Measurements from ENCODE around the gene CXCL16. TPM values are rescaled to one million over a fixed set of nuclear protein-coding genes. Genes with fewer than 3 reads are reported as not detected.

The CXCL16 gene
- total and polyA plus RNA-seq, 7 donors = 4.6 to 32.8 (median 6.8) TPM

DNA sequence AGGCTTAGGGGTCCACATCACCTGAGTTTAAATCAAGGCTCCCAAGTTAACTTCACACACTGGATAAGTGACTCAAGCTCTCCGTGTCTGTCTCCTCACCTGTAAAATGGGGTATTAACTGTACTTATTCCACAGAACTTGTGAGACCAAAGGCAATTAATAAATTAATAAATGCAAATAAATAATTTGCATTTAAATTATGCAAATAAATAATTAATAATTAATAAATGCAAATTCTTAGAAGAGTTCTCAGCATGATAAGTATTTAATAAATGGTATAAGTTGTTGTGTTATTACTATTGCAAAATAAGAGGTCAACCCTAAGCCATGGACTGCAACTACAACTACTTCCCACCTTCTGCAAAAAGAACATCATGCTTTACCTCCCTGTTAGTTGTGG lies 13.7 kb upstream of the CXCL16 start:
- peaks cover 0 to 45% (median 0%) of the 10 kb centered on the region in 3 donors for H3K27me3 ChIP-seq
- TF ChIP-seq POLR2A (IDR thresholded peaks at IDR 0.05) (no peak), POLR2AphosphoS5 (IDR thresholded peaks at IDR 0.05) (no peak), EP300 (IDR thresholded peaks at IDR 0.05) (no peak)
- TF ChIP-seq, protein P1, sequence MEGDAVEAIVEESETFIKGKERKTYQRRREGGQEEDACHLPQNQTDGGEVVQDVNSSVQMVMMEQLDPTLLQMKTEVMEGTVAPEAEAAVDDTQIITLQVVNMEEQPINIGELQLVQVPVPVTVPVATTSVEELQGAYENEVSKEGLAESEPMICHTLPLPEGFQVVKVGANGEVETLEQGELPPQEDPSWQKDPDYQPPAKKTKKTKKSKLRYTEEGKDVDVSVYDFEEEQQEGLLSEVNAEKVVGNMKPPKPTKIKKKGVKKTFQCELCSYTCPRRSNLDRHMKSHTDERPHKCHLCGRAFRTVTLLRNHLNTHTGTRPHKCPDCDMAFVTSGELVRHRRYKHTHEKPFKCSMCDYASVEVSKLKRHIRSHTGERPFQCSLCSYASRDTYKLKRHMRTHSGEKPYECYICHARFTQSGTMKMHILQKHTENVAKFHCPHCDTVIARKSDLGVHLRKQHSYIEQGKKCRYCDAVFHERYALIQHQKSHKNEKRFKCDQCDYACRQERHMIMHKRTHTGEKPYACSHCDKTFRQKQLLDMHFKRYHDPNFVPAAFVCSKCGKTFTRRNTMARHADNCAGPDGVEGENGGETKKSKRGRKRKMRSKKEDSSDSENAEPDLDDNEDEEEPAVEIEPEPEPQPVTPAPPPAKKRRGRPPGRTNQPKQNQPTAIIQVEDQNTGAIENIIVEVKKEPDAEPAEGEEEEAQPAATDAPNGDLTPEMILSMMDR (IDR thresholded peaks at IDR 0.05) = no peak
- no peaks in the 10 kb centered on the region for H3K36me3 ChIP-seq
- WGBS, 2 donors = 85 to 87% methylated on average over 1 of the region's 1 CpG
- H3K4me3 ChIP-seq = no peak overlapping the region
- no peaks in the 10 kb centered on the region for H3K4me1 ChIP-seq
- no peak overlapping the region for H3K27ac ChIP-seq
- intact Hi-C loops (cut with DNase I) = no loop called here
- no peak for DNase-seq
- H3K9me3 ChIP-seq = no peaks in the 10 kb centered on the region

DNA sequence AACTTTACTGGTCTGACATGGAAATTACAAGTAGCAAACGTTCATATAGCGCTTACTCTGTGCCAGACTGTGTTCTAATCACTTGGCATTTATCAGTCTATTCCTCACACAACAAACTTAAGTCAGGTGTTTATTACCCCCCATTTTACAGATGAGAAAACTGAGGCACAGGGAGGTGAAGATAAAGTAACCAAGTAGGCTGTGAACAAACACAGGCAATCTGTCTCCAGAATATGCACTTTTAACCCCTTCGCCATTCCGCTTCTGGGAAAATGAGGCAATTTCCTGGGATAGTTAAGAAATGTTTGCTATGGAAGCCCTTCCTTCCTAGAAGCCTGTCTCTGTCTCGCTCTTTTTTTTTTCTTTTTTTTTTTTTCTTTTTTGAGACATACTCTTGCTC lies 12.2 kb upstream of the CXCL16 start:
- Histone ChIP-seq H3K27me3 (peaks cover 0 to 51% (median 0%) of the 10 kb centered on the region in 3 donors), H3K4me1 (no peaks in the 10 kb centered on the region), H3K4me3 (no peak overlapping the region), H3K27ac (no peak overlapping the region), H3K9me3 (no peaks in the 10 kb centered on the region), H3K36me3 (no peaks in the 10 kb centered on the region)
- 58 to 71% methylated on average over 5 of the region's 5 CpGs for WGBS, 2 donors
- no peak for DNase-seq
- intact Hi-C loops (cut with DNase I) = no loop called here
- TF ChIP-seq POLR2AphosphoS5 (IDR thresholded peaks at IDR 0.05) = no peak
- no peak for TF ChIP-seq POLR2A (IDR thresholded peaks at IDR 0.05)
- TF ChIP-seq, protein P1 (IDR thresholded peaks at IDR 0.05) = no peak
- TF ChIP-seq EP300 (IDR thresholded peaks at IDR 0.05) = no peak

DNA sequence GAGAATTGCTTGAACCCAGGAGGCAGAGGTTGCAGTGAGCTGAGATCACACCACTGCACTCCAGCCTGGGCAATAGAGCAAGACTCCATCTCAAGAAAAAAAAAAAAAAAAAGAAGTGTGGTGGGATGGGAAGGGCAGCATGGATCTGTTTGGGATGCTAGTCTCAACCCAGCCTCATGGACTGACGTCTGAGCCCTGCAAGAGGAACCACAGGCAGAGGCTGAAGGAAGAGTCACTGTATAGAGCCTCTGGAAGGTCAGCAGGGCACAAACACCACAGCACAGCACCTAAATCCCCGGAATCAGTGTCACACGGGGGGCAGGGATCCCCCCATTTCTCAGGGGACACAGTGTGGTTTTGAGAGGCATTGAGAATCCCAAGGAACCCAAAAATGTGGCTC lies 10.9 kb upstream of the CXCL16 start:
- Histone ChIP-seq H3K4me1 (peaks cover 0 to 2% (median 0%) of the 10 kb centered on the region in 4 donors), H3K27me3 (peaks cover 2 to 63% (median 11%) of the 10 kb centered on the region in 3 donors), H3K4me3 (no peak overlapping the region), H3K9me3 (no peaks in the 10 kb centered on the region), H3K36me3 (no peaks in the 10 kb centered on the region), H3K27ac (no peak overlapping the region)
- WGBS, 2 donors = 38 to 46% methylated on average over 3 of the region's 3 CpGs
- TF ChIP-seq POLR2A (IDR thresholded peaks at IDR 0.05) (no peak), POLR2AphosphoS5 (IDR thresholded peaks at IDR 0.05) (no peak), EP300 (IDR thresholded peaks at IDR 0.05) (no peak)
- TF ChIP-seq, protein P1 (IDR thresholded peaks at IDR 0.05) = no peak
- no peak for DNase-seq
- intact Hi-C loops (cut with DNase I) = no loop called here

DNA sequence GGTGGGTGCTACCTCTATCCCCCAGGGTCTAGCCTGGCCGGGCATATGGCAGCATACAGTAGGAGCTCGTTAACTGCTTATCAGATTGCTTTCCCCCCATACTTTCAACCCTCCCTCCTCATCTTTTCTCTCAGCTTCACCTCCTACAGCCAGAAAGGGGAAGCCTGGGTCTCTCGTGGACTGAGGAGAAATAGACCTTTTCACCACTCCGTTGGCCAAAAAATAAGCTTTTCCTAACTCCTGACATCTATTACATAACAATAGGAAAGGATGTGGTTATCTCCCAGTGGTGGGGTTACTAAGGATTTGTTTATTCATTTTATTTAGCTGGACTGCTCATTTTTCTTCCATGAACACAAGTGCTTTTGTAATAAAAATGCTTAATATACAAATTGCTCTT lies 9.0 kb upstream of the CXCL16 start:
- peaks cover 0 to 9% (median 0%) of the 10 kb centered on the region in 4 donors for H3K4me1 ChIP-seq
- intact Hi-C loops (cut with DNase I) = no loop called here
- TF ChIP-seq POLR2A (IDR thresholded peaks at IDR 0.05) (no peak), POLR2AphosphoS5 (IDR thresholded peaks at IDR 0.05) (no peak), EP300 (IDR thresholded peaks at IDR 0.05) (no peak)
- TF ChIP-seq, protein P1 (IDR thresholded peaks at IDR 0.05) = no peak
- H3K36me3 ChIP-seq = no peaks in the 10 kb centered on the region
- H3K9me3 ChIP-seq = no peaks in the 10 kb centered on the region
- H3K27ac ChIP-seq = peak overlapping the region in 1 of 4 donors; percentile 34
- no peak overlapping the region for H3K4me3 ChIP-seq
- peaks cover 7 to 70% (median 27%) of the 10 kb centered on the region in 3 donors for H3K27me3 ChIP-seq
- 56 to 68% methylated on average over 4 of the region's 4 CpGs for WGBS, 2 donors
- DNase-seq = no peak

DNA sequence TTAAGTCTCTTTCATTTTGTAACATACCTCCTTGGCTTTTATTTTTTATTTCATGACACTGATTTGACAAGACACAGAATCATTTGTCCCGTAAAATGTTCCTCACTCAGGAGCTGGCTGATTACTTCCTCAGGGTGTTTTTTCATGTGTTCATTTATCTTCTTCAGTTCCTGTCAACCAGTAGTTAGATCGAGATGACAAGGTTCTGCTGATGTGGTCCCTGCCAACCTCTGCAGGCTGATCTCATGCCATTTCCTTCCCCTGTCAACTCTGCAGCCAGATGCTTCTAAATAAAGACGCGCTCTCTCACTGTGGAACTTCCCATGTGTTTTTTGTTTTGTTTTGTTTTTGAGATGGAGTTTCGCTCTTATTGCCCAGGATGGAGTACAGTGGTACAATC lies 8.1 kb upstream of the CXCL16 start:
- 28 to 64% methylated on average over 5 of the region's 5 CpGs for WGBS, 2 donors
- Histone ChIP-seq H3K4me1 (peaks cover 0 to 9% (median 0%) of the 10 kb centered on the region in 4 donors), H3K4me3 (no peak overlapping the region), H3K9me3 (no peaks in the 10 kb centered on the region), H3K27ac (peak overlapping the region in 1 of 4 donors; percentile 34), H3K27me3 (peaks cover 7 to 70% (median 27%) of the 10 kb centered on the region in 3 donors), H3K36me3 (no peaks in the 10 kb centered on the region)
- no peak for TF ChIP-seq POLR2A (IDR thresholded peaks at IDR 0.05)
- peak in 1 of 4 donors; percentile 10 for TF ChIP-seq POLR2AphosphoS5 (IDR thresholded peaks at IDR 0.05)
- no peak for DNase-seq
- intact Hi-C loops (cut with DNase I) = no loop called here
